Tibial artery (tissue), 4 donors: Measurements from ENCODE around the gene APOBEC2.

Experiments
- DNase-seq, 2 donors: peaks; one replicate each; pipeline ENCODE4 v3.0.0-alpha.2; 2019
- H3K27ac ChIP-seq, 2 donors: fragments of 200-600 bp; sonication (generic) in 1 of 2; 1 replicate in 1 of 2; 2 replicates in 1 of 2; pipeline ENCODE4 v1.5.1; 2018 to 2019; ENCODE audit warnings: mild to moderate bottlenecking in 1 of 2
- H3K27me3 ChIP-seq, 2 donors: fragments of 200-600 bp; sonication (generic) in 1 of 2; one replicate each; pipeline versions ENCODE4 v1.5.1 to v1.6.0; 2016 to 2019
- H3K36me3 ChIP-seq, 3 donors: fragments of 200-600 bp; sonication (generic) in 2 of 3; one replicate each; pipeline ENCODE4 v1.5.1; 2016 to 2019; ENCODE audit warnings: mild to moderate bottlenecking in 2 of 3
- H3K4me1 ChIP-seq, 4 donors: fragments of 200-600 bp; sonication (generic) in 2 of 4; 1 replicate in 3 of 4; 2 replicates in 1 of 4; pipeline ENCODE4 v1.5.1; 2016 to 2019
- H3K4me3 ChIP-seq, 2 donors: fragments of 200-600 bp; sonication (generic) in 1 of 2; 1 replicate in 1 of 2; 2 replicates in 1 of 2; pipeline ENCODE4 v1.5.1; 2018 to 2019; ENCODE audit warnings: mild to moderate bottlenecking in 2 of 2
- H3K9me3 ChIP-seq, 3 donors: fragments of 200-600 bp; sonication (generic) in 1 of 3; one replicate each; pipeline ENCODE4 v1.5.1; 2016 to 2019
- intact Hi-C: fragments of 100-400 bp; cut with DNase I; formaldehyde crosslinking; loops from one replicate; pipeline ENCODE4 v1.15.0; 2023; ENCODE audit warnings: low total_unique reads
- TF ChIP-seq, protein P1 (sequence below), 2 experiments: fragments of 200-600 bp in 1 of 2; fragments of 450-650 bp in 1 of 2; IDR thresholded peaks; one replicate each; pipeline ENCODE4 v1.5.1; 2017 to 2019; ENCODE audit warnings: antibody characterized with exemption in 2 of 2, mild to moderate bottlenecking in 1 of 2, moderate library complexity in 1 of 2

Gene APOBEC2

GRCh38 chr6:41047745-41048732, 5.0 kb upstream of the APOBEC2 start:
- Histone ChIP-seq H3K27ac (no peak overlapping the region), H3K27me3 (no peaks in the 10 kb centered on the region), H3K9me3 (no peaks in the 10 kb centered on the region), H3K36me3 (peaks cover 0 to 13% (median 0%) of the 10 kb centered on the region in 3 donors), H3K4me1 (no peaks in the 10 kb centered on the region), H3K4me3 (no peak overlapping the region)
- DNase-seq, result no peak
- intact Hi-C loops, result loop anchor here (10.0 kb wide), 1 partner anchor 1063 kb away; no protein-coding TSS in a partner anchor
- TF ChIP-seq, protein P1, sequence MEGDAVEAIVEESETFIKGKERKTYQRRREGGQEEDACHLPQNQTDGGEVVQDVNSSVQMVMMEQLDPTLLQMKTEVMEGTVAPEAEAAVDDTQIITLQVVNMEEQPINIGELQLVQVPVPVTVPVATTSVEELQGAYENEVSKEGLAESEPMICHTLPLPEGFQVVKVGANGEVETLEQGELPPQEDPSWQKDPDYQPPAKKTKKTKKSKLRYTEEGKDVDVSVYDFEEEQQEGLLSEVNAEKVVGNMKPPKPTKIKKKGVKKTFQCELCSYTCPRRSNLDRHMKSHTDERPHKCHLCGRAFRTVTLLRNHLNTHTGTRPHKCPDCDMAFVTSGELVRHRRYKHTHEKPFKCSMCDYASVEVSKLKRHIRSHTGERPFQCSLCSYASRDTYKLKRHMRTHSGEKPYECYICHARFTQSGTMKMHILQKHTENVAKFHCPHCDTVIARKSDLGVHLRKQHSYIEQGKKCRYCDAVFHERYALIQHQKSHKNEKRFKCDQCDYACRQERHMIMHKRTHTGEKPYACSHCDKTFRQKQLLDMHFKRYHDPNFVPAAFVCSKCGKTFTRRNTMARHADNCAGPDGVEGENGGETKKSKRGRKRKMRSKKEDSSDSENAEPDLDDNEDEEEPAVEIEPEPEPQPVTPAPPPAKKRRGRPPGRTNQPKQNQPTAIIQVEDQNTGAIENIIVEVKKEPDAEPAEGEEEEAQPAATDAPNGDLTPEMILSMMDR (IDR thresholded peaks at IDR 0.05), result no peak

DNA sequence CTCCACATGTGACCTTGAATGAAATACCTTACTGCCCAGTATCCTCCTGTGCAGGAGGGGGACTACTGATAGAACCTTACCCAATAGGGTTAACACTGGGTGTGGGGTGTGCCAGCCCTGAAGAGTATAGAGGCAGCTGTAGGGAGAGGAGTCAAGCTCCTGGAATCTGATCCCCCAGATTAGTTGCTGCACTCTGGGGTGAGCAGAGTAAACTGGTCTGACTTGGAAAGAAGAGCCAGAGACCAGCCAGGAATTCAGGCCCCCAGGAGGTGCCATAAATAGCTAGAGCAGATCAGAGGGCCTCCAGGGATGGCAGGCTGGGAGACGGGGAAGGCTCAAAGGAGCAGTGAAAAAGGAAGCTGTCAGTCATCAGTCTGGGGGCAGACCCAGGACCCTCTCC, 3.5 kb upstream of the APOBEC2 start:
- Histone ChIP-seq H3K36me3 (peaks cover 0 to 13% (median 0%) of the 10 kb centered on the region in 3 donors), H3K4me1 (no peaks in the 10 kb centered on the region), H3K27ac (no peak overlapping the region), H3K27me3 (no peaks in the 10 kb centered on the region), H3K4me3 (no peak overlapping the region), H3K9me3 (no peaks in the 10 kb centered on the region)
- TF ChIP-seq, protein P1 (IDR thresholded peaks at IDR 0.05), result no peak
- DNase-seq, result no peak
- intact Hi-C loops, result loop anchor here (10.0 kb wide), 1 partner anchor 1065 kb away; no protein-coding TSS in a partner anchor

DNA sequence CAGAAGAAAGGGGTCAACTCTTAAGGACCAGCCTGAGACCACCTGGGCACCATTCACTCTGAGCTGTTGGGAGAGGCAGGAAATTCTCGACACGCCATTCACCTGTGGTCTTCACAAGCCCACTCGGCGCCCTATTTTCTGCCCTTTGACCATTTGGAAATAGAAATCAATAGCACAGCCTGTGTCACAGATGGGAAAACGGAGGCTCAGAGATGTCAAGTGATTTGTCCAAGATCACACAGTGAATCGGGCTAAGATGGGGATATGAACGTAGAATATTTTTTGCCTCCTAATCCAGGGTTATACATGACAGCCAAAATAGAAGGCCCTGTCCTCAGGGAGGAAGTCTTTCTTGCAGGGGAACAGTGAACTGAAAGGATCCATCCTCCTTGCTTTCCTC, 3.0 kb upstream of the APOBEC2 start:
- Histone ChIP-seq H3K4me3 (no peak overlapping the region), H3K9me3 (no peaks in the 10 kb centered on the region), H3K36me3 (peaks cover 0 to 13% (median 0%) of the 10 kb centered on the region in 3 donors), H3K27me3 (no peaks in the 10 kb centered on the region), H3K27ac (no peak overlapping the region), H3K4me1 (no peaks in the 10 kb centered on the region)
- DNase-seq, result no peak
- TF ChIP-seq, protein P1 (IDR thresholded peaks at IDR 0.05), result no peak
- intact Hi-C loops, result loop anchor here (10.0 kb wide), 1 partner anchor 1065 kb away; no protein-coding TSS in a partner anchor

DNA sequence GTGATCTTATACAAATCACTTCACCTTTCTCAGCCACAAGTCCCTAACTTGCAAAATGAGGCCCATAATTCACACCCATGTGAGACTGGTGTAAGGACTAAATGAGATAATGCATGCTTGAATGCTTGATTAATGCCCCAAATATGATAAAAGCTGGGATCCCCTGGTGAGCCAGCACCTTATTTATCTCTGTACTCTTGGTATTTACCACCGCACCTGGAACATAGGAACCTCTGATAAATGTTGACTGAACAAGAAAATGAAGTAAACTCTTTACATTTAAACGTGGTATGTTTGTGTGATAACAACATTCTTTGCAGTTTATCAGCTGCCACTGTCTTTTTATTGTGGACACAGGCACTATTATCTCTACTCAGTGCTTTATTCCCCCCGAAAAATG, 2.5 kb upstream of the APOBEC2 start:
- H3K4me3 ChIP-seq, result no peak overlapping the region
- peaks cover 0 to 18% (median 0%) of the 10 kb centered on the region in 3 donors for H3K36me3 ChIP-seq
- no peaks in the 10 kb centered on the region for H3K9me3 ChIP-seq
- no peaks in the 10 kb centered on the region for H3K27me3 ChIP-seq
- TF ChIP-seq, protein P1 (IDR thresholded peaks at IDR 0.05), result no peak
- intact Hi-C loops, result no loop called here
- H3K4me1 ChIP-seq, result no peaks in the 10 kb centered on the region
- no peak overlapping the region for H3K27ac ChIP-seq
- DNase-seq, result no peak

DNA sequence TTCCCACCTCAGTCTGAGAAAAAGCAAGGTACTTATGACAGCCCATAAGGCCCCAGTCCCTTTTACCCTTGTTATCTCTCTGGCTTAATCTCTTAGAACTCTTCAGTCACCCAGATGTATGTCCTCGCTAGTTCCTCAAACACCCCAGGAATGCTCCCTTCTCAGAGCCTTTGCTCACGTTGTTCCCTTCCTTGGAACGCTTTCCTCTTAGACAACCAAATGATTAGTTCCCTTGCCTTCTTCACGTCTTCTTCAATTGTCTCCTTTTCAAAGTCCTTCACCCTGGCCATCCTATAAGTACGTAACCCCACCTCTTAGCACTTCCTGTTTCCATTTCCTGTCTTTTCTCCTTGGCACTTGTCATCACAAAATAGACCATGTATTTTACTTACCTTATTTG, 1.1 kb upstream of the APOBEC2 start:
- H3K4me3 ChIP-seq, result no peak overlapping the region
- no peak for DNase-seq
- no peaks in the 10 kb centered on the region for H3K4me1 ChIP-seq
- H3K27me3 ChIP-seq, result no peaks in the 10 kb centered on the region
- peaks cover 0 to 24% (median 0%) of the 10 kb centered on the region in 3 donors for H3K36me3 ChIP-seq
- no peak overlapping the region for H3K27ac ChIP-seq
- intact Hi-C loops, result no loop called here
- TF ChIP-seq, protein P1 (IDR thresholded peaks at IDR 0.05), result no peak
- H3K9me3 ChIP-seq, result no peaks in the 10 kb centered on the region
